HL-60 (cell line): ENCODE data around the gene KRT39.

ENCODE experiments used
- GABPA ChIP-seq: IDR thresholded peaks from 2 replicates; pipeline ENCODE4 v1.6.1; 2012; ENCODE audit warnings: low read depth
- POLR2AphosphoS5 ChIP-seq: IDR thresholded peaks from 2 replicates; pipeline ENCODE4 v1.6.1; 2012; ENCODE audit warnings: low read depth
- SPI1 ChIP-seq: IDR thresholded peaks from 2 replicates; pipeline ENCODE4 v1.6.1; 2012; ENCODE audit warnings: low read depth, mild to moderate bottlenecking, borderline replicate concordance
- TF ChIP-seq, protein P1 (sequence below): IDR thresholded peaks from one replicate; pipeline ENCODE4 v1.5.1; 2011; ENCODE audit warnings: low read length, control low read depth, inconsistent platforms; ENCODE audit not compliant: insufficient read depth
- TF ChIP-seq, protein P2 (sequence below): IDR thresholded peaks from 2 replicates; pipeline ENCODE4 v1.6.1; 2012; ENCODE audit warnings: low read depth; ENCODE audit not compliant: insufficient replicate concordance

DNA sequence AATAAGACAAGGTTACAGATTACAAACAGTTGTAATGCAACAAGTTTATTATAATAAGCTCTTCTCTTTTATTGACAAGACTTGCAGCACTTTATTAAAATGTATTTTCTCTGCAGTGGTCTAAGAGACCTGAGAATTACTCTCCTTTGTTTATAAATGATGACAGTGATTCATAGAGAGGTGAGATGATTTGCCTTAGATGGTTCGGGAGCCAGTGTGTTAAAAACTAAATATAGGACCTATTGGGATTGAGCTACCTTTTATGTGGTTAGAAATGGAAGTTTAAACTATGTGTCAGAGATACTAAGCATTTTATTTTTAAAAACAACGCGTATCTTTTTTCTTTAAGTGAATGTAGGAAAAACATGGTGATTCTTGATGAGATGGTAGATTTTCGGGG is 30.1 kb upstream of the KRT39 start:
- TF ChIP-seq, protein P1, sequence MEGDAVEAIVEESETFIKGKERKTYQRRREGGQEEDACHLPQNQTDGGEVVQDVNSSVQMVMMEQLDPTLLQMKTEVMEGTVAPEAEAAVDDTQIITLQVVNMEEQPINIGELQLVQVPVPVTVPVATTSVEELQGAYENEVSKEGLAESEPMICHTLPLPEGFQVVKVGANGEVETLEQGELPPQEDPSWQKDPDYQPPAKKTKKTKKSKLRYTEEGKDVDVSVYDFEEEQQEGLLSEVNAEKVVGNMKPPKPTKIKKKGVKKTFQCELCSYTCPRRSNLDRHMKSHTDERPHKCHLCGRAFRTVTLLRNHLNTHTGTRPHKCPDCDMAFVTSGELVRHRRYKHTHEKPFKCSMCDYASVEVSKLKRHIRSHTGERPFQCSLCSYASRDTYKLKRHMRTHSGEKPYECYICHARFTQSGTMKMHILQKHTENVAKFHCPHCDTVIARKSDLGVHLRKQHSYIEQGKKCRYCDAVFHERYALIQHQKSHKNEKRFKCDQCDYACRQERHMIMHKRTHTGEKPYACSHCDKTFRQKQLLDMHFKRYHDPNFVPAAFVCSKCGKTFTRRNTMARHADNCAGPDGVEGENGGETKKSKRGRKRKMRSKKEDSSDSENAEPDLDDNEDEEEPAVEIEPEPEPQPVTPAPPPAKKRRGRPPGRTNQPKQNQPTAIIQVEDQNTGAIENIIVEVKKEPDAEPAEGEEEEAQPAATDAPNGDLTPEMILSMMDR, result no peak
- TF ChIP-seq POLR2AphosphoS5 (no peak), GABPA (no peak), SPI1 (no peak)
- TF ChIP-seq, protein P2, sequence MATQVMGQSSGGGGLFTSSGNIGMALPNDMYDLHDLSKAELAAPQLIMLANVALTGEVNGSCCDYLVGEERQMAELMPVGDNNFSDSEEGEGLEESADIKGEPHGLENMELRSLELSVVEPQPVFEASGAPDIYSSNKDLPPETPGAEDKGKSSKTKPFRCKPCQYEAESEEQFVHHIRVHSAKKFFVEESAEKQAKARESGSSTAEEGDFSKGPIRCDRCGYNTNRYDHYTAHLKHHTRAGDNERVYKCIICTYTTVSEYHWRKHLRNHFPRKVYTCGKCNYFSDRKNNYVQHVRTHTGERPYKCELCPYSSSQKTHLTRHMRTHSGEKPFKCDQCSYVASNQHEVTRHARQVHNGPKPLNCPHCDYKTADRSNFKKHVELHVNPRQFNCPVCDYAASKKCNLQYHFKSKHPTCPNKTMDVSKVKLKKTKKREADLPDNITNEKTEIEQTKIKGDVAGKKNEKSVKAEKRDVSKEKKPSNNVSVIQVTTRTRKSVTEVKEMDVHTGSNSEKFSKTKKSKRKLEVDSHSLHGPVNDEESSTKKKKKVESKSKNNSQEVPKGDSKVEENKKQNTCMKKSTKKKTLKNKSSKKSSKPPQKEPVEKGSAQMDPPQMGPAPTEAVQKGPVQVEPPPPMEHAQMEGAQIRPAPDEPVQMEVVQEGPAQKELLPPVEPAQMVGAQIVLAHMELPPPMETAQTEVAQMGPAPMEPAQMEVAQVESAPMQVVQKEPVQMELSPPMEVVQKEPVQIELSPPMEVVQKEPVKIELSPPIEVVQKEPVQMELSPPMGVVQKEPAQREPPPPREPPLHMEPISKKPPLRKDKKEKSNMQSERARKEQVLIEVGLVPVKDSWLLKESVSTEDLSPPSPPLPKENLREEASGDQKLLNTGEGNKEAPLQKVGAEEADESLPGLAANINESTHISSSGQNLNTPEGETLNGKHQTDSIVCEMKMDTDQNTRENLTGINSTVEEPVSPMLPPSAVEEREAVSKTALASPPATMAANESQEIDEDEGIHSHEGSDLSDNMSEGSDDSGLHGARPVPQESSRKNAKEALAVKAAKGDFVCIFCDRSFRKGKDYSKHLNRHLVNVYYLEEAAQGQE, result no peak
